NCI-H748 (cell line): Measurements from ENCODE around the gene SLC10A7.
"Not testable (repeated sequence)": the region's sequence is repeated elsewhere in the genome, so short reads cannot be mapped to it uniquely, and the experiment has no call there.

Experiments used
- DNase-seq: peaks from one replicate; lab custom pipeline; 2025; ENCODE audit not compliant: unreplicated experiment; lab: John Stamatoyannopoulos, UW

The SLC10A7 gene

GRCh38 chr4:146367347-146367746 is 154.4 kb downstream of the SLC10A7 start:
- DNase-seq: no peak

- no peak for DNase-seq
These were observed 162.0 kb downstream of the SLC10A7 start for GRCh38 chr4:146359771-146360170.

DNA sequence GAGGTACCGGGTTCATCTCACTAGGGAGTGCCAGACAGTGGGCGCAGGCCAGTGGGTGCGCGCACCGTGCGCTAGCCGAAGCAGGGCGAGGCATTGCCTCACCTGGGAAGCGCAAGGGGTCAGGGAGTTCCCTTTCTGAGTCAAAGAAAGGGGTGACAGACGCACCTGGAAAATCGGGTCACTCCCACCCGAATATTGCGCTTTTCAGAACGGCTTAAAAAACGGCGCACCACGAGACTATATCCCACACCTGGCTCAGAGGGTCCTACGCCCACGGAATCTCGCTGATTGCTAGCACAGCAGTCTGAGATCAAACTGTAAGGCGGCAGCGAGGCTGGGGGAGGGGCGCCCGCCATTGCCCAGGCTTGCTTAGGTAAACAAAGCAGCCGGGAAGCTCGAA is 171.6 kb downstream of the SLC10A7 start:
- not testable (repeated sequence) for DNase-seq

DNA sequence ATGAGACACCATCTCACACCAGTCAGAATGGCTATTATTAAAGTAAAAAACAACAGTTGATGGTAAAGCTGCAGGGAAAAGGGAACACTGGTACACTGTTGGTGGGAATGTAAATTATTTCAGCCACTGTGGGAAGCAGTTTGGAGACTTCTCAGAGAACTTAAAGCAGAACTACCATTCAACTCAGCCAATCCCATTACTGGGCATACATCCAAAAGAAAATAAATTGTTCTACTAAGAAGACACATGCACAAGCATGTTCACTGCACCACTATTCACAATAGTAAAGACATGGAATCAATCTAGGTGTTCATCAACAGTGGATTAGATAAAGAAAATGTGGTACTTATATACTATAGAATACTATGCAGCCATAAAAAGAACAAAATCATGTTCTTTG is 172.4 kb downstream of the SLC10A7 start:
- DNase-seq: no peak

- DNase-seq: no peak
These were observed 173.9 kb downstream of the SLC10A7 start for GRCh38 chr4:146347822-146348221.

DNA sequence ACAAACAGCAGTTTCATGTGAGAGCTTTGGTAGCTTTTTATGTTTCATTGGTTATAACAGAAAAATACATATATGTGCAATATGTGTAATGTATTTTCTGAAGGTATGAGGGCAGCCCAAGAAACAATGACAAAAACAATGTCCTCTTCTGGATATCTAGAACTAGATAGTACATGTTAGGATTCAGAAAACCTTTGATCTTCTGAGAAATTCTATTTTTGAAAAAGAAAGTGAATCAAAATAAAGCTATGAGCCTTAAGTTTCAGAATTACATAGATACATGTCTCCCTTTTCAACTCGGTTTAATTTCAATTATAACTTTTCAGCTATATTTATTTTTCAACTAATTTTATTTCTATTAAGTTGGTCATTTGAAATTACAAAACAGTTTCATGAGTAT is 175.5 kb downstream of the SLC10A7 start:
- DNase-seq: no peak

- no peak for DNase-seq
These were observed 178.0 kb downstream of the SLC10A7 start for GRCh38 chr4:146343776-146344175.

GRCh38 chr4:146343199-146343598 is 178.5 kb downstream of the SLC10A7 start:
- DNase-seq: no peak

- peak; percentile 26 for DNase-seq
These were observed 179.0 kb downstream of the SLC10A7 start for GRCh38 chr4:146342600-146343192.

DNA sequence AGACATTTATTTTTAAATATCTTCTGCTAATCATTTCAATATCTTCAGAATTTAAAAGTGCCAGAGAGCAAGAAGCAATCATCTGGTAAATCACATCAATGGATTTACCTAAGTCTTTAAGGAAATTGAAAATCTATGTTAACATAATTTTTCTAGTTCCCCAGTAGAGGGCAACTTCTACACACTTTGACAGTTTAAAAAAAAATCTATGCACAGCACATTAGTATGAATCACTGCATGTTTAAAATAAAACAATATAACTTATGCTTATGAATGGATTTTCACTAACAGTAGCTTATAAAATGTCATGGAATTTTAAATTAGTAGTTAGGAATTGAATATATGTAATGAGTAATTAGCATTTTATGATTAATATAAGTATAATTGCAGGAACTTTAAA is 180.9 kb downstream of the SLC10A7 start:
- DNase-seq: peak; percentile 1

- DNase-seq: no peak
These were observed 183.2 kb downstream of the SLC10A7 start for GRCh38 chr4:146338512-146338911.

DNA sequence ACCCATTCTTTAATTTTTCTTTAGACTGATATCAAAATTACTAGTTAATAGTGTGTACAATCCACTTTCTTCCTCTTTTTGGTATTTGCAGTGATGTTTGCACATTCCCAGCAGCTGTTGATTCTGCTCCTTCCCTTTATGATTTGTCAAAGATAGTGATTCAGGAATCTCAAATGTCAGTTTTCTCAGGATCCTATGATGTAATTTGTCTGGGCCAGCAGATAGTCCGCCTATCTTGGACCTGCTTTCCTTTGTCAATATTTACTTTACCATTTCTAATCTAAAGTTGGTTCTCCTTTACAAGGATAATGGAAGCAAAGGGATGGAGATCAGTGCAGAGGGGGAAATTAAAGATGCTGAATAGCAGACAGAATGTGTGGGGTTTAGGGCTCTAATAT is 185.3 kb downstream of the SLC10A7 start:
- no peak for DNase-seq

DNA sequence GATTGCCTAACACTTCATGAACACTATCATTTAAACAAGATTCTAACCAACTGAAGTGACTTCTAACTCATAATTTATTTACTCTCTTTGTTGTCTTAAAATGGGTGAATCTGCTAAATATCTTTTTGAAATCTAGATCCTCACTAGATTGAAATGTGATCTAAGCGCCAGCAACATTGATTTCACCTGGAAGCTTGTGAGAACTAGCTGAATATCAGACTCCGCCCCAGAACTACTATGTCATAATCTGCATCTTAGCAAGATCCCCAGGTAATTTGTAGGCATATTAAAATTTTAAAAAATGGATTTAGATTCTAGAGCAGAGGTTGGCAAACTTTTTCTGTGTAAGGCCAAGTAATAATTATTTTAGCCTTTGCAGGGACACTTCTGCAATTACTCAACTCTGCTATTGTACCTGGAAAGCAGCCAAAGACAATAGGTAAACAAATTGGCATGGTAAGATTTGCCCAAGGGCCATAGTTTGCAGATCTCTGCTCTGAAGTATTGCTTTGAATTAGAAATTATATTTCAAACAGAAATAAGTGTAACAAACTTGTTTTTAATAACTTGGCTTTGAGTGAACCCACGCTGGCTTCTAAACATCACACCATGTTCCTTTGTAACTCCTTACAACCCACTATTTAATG is 185.9 kb downstream of the SLC10A7 start:
- DNase-seq: no peak

GRCh38 chr4:146334862-146335449 is 186.8 kb downstream of the SLC10A7 start:
- no peak for DNase-seq

DNA sequence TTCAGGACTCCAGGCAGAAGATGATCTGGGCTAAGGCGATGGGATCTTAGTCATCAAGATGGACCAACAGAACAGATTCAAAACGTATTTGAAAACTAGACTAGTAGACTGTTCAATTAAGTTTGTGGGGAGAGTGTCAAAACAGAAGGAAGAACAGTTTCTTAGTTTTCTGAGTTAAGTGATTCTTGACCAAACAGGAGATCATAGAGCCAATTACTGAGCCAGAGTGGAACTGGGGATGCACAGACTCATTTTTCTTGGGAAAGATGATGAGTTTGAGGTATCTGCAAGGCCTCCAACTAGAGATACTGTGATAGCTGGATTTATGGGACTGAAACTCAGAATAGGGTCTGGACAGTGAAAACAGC is 187.9 kb downstream of the SLC10A7 start:
- DNase-seq: no peak

DNA sequence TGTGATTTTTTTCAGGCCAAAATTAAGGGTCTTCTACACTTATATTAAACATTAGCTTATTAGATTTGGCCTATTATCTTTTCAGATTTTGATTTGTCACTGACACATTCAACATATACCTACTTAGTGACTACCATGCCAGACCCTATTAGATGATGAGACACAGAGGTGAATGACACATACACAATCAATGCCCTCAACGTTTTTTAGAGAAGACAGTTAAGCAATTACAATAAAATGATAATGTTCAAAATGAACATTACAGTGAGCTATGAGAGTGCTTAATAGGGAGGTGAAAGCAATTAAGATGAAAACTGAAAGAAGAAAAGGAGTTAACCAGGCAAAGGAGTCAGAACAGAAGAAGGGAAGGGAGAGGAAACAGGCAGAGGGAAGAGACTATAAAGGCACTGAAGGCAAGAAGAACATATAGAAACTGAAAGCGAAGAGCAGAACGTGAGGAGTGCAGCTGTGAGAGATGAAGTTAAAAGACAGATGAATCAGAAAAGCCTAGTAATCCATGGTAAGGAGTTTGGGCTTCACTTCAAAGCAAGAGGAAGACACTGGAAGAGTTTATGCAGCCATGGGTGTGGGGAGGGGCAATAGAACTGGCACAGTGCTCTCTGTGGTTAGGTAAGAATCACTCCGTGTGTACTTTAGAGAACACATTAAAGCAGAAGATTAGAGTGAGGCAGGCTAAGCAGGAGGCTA is 188.4 kb downstream of the SLC10A7 start:
- DNase-seq: no peak

- DNase-seq: no peak
These were observed 191.3 kb downstream of the SLC10A7 start for GRCh38 chr4:146330392-146330791.

- no peak for DNase-seq
These were observed 192.6 kb downstream of the SLC10A7 start for GRCh38 chr4:146329050-146329716.

DNA sequence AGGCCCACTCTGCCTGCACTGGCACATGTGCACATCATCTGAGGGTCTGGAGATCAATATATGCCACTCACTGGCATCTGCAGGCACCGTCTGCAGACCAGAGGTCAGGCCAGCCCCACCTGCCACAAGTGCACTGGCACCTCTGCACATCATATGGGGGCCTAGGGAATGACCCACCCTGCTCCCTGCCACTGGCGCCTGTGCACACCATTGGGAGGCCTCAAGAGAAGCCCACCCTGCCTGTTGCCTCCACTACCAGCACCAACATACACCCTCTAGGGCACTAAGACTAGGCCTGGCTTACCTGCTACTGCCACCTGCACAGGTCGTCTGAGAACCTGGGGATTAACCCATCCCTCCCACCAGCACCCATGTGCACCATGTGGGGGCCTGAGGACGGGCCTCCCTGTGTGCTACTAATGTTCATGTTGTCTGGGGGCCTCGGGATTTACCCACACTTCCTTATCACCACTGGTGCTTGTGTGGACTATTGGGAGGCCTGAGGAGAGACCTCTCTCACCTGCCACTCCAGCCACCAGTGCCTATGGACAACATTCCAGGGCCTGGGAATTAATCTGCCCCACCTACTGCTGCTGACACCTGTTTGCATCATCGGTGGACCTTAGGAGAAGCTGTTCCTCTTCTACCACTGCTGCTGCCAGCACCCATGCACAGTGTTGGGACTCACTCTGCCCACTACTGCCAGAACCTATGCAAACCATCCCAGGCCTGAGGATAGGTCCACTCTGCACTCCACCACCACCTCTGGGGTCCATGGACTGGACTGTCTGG is 193.7 kb downstream of the SLC10A7 start:
- DNase-seq: no peak

- no peak for DNase-seq
These were observed 202.8 kb downstream of the SLC10A7 start for GRCh38 chr4:146318894-146319293.

- DNase-seq: no peak
These were observed 204.0 kb downstream of the SLC10A7 start for GRCh38 chr4:146317783-146318182.
